Esophagus squamous epithelium (tissue), 5 donors: ENCODE results near the gene SERINC3. TPM values are rescaled to one million over a fixed set of nuclear protein-coding genes. Genes with fewer than 3 reads are reported as not detected.
A peak's percentile ranks its signal among the peaks of the same experiment; 100 is the strongest.

Source experiments
- DNase-seq: peaks from one replicate; lab custom pipeline; 2025; lab: John Stamatoyannopoulos, UW
- H3K27ac ChIP-seq, 4 donors: fragments of 200-600 bp; sonication (generic); one replicate each; pipeline ENCODE4 v1.5.1; 2016 to 2019; ENCODE audit warnings: mild to moderate bottlenecking in 1 of 4
- H3K27me3 ChIP-seq, 4 donors: fragments of 200-600 bp; sonication (generic); 1 replicate in 3 of 4; 2 replicates in 1 of 4; pipeline versions ENCODE4 v1.5.1 to v1.6.0; 2017 to 2021; ENCODE audit warnings: antibody characterized with exemption in 1 of 4
- H3K36me3 ChIP-seq, 3 donors: fragments of 200-600 bp; sonication (generic); one replicate each; pipeline ENCODE4 v1.5.1; 2016 to 2019
- H3K4me1 ChIP-seq, 3 donors: fragments of 200-600 bp; sonication (generic); one replicate each; pipeline ENCODE4 v1.5.1; 2017 to 2019
- H3K4me3 ChIP-seq, 4 donors: fragments of 200-600 bp; sonication (generic); 1 replicate in 3 of 4; 2 replicates in 1 of 4; pipeline ENCODE4 v1.5.1; 2016 to 2019; ENCODE audit warnings: mild to moderate bottlenecking in 2 of 4, moderate library complexity in 1 of 4
- H3K9me3 ChIP-seq, 3 donors: fragments of 200-600 bp; sonication (generic); one replicate each; pipeline ENCODE4 v1.5.1; 2016 to 2019
- POLR2A ChIP-seq, 4 donors: fragments of 450-650 bp; IDR thresholded peaks; one replicate each; pipeline ENCODE4 v1.6.1; 2017; ENCODE audit warnings: antibody characterized with exemption in 4 of 4, mild to moderate bottlenecking in 4 of 4, moderate library complexity in 3 of 4
- WGBS, 2 donors: methylation state at CpG; one replicate each; pipeline ENCODE4 v1.1.5; 2018; 5-methylcytosine and 5-hydroxymethylcytosine counted together
- intact Hi-C: fragments of 100-400 bp; cut with DNase I; formaldehyde crosslinking; loops from one replicate; pipeline ENCODE4 v1.15.0; 2022
- small RNA-seq, 4 donors: library from RNA; depleted of rRNA; stranded (forward); fragments of <200 nt; gene quantifications; one replicate each; pipeline ENCODE3, GENCODE V24; 2016
- total RNA-seq, 4 donors: library from RNA; depleted of rRNA; stranded (reverse); fragments of >200 nt; gene quantifications; one replicate each; pipeline ENCODE4 v1.1.0, GENCODE V29; 2016
- TF ChIP-seq, protein P1 (sequence below), 6 experiments: fragments of 450-650 bp in 4 of 6; fragments of 200-600 bp in 2 of 6; sonication (generic) in 2 of 6; IDR thresholded peaks; one replicate each; pipeline ENCODE4 v1.5.1; 2016 to 2019; ENCODE audit warnings: antibody characterized with exemption in 6 of 6, mild to moderate bottlenecking in 4 of 6, moderate library complexity in 4 of 6
- donor health status: DM: yes; HTN: yes; CAD: no.

SERINC3 gene
- total RNA-seq, 4 donors from 2014 or later: 41.7 to 83.9 (median 59.4) TPM

DNA sequence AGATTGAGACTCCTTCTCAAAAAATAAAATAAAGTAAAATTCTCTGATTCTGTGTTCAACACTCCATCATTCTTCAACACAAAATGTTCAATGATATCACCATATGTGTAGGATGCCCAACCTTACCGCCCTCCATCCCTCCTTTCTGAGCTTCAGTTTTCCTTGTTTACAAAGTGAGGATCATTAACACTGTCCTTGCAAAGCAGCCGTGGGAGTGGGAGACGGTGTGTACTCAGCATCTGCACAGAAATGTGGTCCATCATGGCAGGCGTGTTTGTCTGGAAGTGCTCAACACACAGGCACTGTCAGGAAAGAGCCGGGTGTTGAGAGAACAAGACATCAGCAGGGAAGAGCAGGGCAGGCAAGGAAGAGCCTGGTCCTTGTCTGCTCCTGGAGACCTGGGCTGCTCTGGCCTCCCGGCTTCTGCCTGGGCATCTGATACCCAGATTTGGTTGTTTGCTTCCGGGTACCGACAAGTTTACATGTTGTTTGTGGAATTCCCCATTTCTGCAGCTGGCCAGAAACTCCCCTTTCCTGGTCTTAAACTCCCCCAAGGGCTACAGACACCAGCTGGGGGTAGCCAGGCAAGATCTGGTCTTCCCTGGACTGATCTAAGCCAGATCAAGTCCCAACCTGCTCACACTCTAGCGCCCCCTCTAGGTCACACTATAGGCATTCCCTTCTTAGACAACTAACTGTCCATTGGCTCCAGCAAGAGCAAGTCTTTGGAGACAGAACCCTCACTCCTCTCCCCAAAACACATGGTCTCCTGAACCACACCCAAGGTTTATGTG lies 72.9 kb downstream of the SERINC3 start:
- 46 to 63% methylated on average over 7 to 9 of the region's 9 CpGs for WGBS, 2 donors
- no peaks in the 10 kb centered on the region for H3K36me3 ChIP-seq
- intact Hi-C loops: no loop called here
- H3K4me3 ChIP-seq: no peak overlapping the region
- no peak for DNase-seq
- H3K27me3 ChIP-seq: peaks cover 0 to 19% (median 0%) of the 10 kb centered on the region in 4 donors
- no peaks in the 10 kb centered on the region for H3K4me1 ChIP-seq
- no peaks in the 10 kb centered on the region for H3K9me3 ChIP-seq
- no peak overlapping the region for H3K27ac ChIP-seq
- TF ChIP-seq, protein P1, sequence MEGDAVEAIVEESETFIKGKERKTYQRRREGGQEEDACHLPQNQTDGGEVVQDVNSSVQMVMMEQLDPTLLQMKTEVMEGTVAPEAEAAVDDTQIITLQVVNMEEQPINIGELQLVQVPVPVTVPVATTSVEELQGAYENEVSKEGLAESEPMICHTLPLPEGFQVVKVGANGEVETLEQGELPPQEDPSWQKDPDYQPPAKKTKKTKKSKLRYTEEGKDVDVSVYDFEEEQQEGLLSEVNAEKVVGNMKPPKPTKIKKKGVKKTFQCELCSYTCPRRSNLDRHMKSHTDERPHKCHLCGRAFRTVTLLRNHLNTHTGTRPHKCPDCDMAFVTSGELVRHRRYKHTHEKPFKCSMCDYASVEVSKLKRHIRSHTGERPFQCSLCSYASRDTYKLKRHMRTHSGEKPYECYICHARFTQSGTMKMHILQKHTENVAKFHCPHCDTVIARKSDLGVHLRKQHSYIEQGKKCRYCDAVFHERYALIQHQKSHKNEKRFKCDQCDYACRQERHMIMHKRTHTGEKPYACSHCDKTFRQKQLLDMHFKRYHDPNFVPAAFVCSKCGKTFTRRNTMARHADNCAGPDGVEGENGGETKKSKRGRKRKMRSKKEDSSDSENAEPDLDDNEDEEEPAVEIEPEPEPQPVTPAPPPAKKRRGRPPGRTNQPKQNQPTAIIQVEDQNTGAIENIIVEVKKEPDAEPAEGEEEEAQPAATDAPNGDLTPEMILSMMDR (IDR thresholded peaks at IDR 0.05): peak in 1 of 6 experiments; percentile 35
- no peak for TF ChIP-seq POLR2A (IDR thresholded peaks at IDR 0.05)

DNA sequence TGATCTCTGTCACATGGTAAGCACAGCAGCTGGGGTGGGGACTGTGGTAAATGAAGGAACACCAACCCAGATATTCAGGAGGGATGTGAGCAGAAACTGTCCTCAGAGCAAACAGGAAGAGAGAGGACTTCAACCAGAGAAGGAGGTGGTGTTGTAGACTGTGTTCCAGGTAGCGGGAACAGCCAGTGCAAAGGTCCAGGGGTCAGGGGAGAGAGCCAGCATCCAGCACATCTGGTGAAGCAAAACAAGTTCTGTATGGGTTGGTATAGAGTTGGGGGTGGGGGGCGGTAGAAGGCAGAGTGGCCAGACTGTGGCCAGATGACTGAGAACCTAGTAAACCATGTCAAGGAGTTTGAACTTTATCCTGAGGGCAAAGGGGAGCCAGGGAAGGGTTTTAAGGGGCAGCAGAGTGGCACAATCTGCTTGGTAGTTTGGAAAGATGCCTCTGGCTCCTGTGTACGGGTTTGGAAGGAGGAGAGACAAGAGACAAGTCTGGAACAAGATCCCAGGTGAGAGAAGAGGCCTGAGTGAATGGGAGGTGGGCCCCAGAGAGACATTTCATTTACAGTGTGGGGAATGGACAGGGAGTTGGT lies 73.9 kb downstream of the SERINC3 start:
- no peaks in the 10 kb centered on the region for H3K9me3 ChIP-seq
- H3K36me3 ChIP-seq: no peaks in the 10 kb centered on the region
- intact Hi-C loops: no loop called here
- TF ChIP-seq POLR2A (IDR thresholded peaks at IDR 0.05): no peak
- TF ChIP-seq, protein P1 (IDR thresholded peaks at IDR 0.05): no peak
- peaks cover 0 to 19% (median 0%) of the 10 kb centered on the region in 4 donors for H3K27me3 ChIP-seq
- no peaks in the 10 kb centered on the region for H3K4me1 ChIP-seq
- H3K27ac ChIP-seq: no peak overlapping the region
- 82 to 89% methylated on average over 3 of the region's 3 CpGs for WGBS, 2 donors
- no peak overlapping the region for H3K4me3 ChIP-seq
- DNase-seq: no peak

Small RNA genes within 50 kb of the gene (small RNA-seq; reads per million reads assigned to genes)
- gene RPL37AP1: 0 to 0.89 (median 0) reads per million in 4 donors

Other genes with a start within 250 kb of the SERINC3 start
- gene FITM2, start 210.9 kb downstream of the SERINC3 start, total RNA-seq: 1 to 10 TPM; 2.1 to 4.8 (median 3.7) TPM
- gene R3HDML, start 185.0 kb downstream of the SERINC3 start, total RNA-seq: not detected
- not detected for gene HNF4A, start 166.4 kb downstream of the SERINC3 start, total RNA-seq
- 10 to 100 TPM in 3 of 4 donors, 1 to 10 TPM in 1; 7.9 to 13.0 (median 11.6) TPM for gene TTPAL, start 46.2 kb downstream of the SERINC3 start, total RNA-seq
- 10 to 100 TPM; 11.0 to 80.1 (median 19.4) TPM for gene PKIG, start 60.5 kb upstream of the SERINC3 start, total RNA-seq
- gene ADA, start 129.6 kb upstream of the SERINC3 start, total RNA-seq: 10 to 100 TPM in 2 of 4 donors, 1 to 10 TPM in 2; 3.8 to 31.7 (median 15.7) TPM
- gene CCN5, start 193.3 kb upstream of the SERINC3 start, total RNA-seq: 10 to 100 TPM in 3 of 4 donors, 1 to 10 TPM in 1; 6.7 to 83.9 (median 31.0) TPM
- gene KCNK15, start 223.8 kb upstream of the SERINC3 start, total RNA-seq: 1 to 10 TPM in 1 of 4 donors, under 1 TPM in 2, not detected in 1; 0.13 to 2.5 (median 0.23) TPM